Skeletal muscle cell (primary cell): ENCODE data around the gene THBS3.
"Not testable (repeated sequence)": the region's sequence is repeated elsewhere in the genome, so short reads cannot be mapped to it uniquely, and the experiment has no call there.

Experiments used
- DNase-seq: peaks from one replicate; pipeline ENCODE4 v3.0.0-alpha.2; 2010; ENCODE audit warnings: low read depth
- H3K4me3 ChIP-seq: 2 replicates; pipeline ENCODE4 v1.5.1; 2011; ENCODE audit warnings: low read depth, mild to moderate bottlenecking, control low read depth, low read length, moderate library complexity

The THBS3 gene

DNA sequence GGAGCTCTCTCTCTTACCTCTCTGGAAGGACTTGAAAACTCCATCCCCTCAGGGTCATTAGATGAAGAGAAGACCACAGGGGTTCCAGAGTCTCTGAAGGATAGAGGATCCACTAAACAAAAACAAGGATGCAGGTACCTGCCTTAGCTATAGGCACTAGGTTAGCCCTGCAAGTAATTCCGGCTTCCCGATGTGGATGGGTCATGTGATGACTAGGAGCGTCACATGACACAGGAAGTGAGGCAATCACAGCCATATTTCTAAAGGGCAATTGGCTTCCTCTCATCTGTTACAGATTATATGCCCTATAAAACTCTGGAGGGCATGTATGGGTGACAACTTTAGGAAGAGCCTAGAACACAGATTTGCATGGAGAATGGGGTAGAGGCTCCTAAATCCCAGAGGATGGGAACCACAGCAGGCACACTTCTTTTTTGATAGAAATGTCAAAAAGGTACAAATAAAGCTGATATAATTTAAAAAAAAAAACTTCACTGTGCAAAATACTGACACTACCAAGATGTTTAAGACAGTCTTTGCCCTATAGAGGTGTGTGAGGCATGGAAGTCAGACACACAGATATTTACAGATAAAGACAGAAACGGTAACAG, 33.5 kb upstream of the THBS3 start:
- peak overlapping the region; percentile 48 for H3K4me3 ChIP-seq
- peak; percentile 44 for DNase-seq

DNA sequence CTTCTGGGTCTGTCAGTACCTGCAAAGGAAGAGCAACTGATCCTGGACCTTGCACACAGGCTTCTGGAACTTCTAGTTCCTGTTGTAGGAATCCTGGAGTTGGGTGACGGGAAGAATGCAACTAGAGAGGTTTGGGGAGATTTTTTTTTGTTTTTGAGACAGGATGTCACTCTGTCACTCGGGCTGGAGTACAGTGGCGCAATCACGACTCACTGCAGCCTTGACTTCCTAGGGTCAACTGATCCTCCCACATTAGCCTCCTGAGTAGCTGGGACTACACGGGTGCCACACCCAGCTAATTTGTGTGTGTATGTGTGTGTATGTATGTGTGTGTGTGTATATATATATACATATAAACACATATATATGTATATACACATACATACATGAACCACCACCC, 28.8 kb upstream of the THBS3 start:
- no peak for DNase-seq
- H3K4me3 ChIP-seq: no peak overlapping the region

DNA sequence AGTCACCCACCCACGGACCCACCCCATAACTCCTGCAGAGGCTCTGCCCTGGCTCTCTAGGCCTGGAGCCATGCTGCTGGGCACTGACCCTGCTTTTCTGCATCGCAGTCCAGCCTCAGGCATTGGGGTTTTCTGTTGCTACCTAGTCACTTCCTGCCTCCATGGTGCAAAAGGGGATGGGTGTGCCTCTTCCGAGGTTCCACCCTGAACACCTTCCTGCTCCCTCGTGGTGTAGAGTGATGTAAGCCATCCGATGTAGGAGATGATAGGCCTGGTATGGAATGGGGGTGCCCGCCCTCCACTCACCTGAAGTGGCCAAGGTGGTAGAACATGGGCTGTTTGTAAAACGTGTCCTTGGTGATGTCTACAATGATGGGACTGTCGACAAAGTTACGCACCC, 27.7 kb upstream of the THBS3 start:
- not testable (repeated sequence) for DNase-seq, H3K4me3 ChIP-seq

DNA sequence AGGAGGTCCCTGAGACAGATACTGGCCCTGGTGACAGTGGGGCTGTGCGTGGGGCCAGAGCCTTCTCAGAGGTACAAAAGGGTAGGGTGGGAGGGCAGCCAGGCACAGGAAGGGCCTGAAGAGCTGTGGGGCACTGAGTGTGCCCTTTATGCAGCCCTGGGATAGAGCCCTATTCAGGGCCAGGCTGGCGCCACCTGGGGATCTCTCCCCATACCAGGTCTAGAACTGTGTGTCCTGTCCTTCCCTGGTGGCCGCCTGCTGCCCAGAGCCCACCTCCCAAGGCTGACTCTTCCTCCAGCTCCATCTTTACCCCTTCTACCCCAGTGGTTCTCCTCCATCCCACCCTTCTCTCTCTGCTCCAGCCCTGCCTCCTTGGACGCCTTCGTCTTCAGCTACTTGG, 25.8 kb upstream of the THBS3 start:
- not testable (repeated sequence) for H3K4me3 ChIP-seq, DNase-seq

DNA sequence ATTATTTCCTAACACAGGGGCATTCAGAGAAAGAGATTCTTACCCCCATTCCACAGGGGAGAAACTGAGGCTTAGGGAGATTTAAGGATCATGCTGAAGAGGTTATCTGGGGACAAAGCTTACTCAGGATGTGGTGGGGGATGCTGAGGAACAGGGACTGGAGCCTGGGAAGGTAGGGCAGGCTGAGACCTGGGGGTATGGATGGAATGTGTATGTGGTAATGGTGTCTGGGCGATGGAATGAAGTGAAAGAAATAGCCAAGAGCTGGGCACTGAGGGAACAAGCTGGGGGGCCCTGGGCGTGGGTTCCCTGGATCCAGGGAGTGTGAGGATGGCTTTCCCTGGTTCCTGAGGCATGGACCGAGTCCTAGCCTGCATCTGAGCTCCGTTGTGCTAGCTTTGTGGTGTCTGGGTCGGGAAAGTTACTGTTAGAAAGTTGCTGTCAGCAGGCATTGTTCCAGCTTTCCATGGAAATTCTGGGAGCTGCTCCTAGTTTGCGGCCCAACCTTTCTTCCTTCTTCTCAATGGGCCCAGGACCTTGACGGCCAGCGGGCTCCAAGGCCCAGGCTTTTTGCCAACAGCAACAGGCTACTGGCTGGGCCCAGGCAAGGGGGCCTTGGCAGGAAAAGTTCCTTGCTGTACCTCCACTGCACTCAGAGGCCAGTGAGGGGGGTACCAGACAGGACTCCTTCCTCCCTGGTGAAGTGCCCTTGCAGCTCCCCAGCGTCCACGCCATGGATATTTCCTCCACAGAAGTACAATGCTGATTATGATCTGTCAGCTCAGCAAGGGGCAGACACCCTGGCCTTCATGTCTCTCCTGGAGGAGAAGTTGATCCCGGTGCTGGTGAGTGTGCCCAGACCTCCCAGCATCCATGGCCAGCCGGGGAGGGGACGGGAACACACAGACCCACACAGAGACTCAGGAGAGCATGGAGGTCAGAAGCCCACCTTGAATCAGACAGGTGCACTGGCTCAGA, 24.6 kb upstream of the THBS3 start:
- not testable (repeated sequence) for DNase-seq, H3K4me3 ChIP-seq

DNA sequence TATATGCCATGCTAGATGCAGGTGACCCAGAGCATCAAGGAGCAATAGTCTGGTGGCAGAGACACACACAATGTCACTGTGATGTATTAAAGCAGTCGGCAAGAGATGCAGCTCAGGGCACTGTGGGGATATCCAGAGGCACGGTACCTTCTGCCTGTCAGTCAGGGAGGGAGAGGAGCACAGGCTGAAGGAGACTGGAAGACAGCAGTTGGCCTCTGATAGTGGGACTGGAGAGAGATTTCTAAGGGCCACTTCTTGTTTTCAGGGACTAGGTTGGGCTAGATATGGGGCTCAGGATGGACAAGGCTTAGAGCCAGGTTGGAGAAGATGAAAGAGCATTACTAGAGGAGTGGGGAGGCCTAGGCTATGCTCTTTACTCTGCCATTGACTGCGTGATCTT, 23.6 kb upstream of the THBS3 start:
- H3K4me3 ChIP-seq: not testable (repeated sequence)

DNA sequence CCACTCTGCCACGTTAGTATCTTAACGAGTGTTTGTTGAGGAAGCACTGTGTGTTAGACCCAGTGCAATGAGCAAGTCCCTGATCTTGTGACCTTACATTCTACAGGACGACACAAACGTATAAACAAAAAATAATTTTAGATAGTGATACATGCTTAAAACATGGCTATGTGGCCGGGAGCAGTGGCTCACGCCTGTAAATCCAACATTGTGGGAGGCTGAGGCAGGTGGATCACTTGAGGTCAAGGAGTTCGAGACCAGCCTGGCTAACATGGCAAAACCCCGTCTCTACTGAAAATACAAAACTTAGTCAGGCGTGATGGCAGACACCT, 20.4 kb upstream of the THBS3 start:
- DNase-seq: no peak
- H3K4me3 ChIP-seq: peak overlapping the region; percentile 41

More for the DNA sequence above, 23.6 kb upstream of the THBS3 start:
- not testable (repeated sequence) for DNase-seq

DNA sequence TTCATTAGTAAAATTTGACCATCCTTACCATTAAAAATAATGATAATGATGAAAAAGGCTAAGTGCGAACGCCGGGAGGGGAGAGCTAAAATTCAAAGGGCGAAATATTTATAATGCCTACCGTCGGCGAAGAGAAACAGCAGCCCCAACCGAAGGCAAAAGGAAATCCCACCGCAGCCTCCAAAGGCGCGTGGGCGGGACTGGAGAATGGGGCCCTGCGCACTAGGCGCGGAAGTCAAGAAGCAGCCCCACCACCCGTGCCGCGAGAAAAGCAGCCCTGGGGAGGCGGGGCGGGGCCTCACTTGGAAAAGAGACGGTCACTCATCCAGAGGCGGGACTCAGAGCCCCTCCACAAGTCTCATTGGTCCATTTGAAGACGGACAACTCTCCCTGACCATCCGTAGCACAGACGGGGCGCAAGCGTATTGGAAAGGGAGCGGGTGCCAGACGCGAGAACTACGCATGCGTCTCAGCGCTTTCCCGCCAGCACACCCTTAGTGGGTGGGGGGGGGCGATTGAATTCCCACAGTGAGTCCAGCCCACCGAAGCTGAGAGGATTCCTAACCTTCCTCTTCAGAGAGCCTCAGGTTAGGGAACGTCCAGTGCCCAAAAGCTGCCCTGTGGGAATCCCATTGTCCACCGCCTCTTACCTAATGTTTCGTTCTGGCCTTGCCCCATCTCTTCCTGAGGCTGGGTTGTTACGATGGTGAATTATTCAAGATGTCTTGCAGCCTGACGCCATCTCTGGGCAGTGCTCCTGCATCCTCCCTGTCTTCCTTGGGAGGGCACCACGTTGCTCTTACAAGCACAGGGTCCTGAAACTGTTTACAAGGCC, 19.8 kb upstream of the THBS3 start:
- DNase-seq: peak; percentile 97
- peak overlapping the region; percentile 78 for H3K4me3 ChIP-seq

DNA sequence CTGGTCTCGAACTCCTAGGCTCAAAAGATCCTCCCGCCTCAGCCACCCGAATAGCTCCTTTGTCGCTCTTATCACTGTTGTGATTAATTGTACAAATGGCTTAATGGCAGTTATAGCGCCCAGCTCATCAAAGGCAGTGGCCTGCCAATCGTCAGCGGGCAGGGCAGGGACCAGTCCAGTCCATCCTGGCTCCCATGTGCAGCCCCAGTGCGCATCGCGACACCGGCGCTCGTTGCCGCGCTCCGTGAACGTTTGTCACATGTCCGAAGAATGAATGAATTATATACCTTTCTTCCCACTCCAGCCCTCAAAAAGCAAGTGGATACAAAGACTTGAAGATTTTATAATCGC, 19.2 kb upstream of the THBS3 start:
- no peak for DNase-seq

DNA sequence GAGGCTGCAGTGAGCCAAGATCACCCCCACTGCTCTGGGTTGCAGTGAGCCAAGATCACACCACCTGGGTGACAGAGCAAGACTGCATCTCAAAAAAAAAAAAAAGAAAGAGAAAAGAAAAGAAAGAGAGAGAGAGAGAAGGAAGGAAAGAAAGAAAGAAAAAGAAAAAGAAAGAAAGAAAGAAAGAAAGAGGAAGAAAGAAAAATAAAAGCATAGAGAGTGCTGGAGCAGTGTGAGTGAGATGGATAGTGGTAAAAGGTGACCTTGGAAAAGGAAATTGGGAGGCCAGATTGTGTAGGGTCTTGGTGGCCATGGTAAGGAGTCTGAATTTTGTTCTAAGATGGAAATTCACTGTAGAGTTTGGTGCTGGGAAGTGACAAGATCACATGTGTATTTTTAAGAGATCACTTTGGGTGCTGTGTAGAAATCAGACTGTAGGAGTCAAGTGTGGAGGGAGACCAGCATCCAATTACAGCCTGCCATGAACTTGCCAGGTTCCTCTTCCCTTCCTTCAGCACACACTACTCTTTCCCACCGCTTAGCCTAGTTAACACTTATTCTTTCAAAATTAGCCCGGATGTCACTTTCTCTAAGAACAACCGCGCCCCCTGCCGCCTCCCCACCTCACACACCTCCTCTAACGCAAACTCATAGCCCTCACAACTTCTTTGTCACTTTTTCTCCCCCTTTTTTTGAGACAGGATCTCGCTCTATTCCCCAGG, 18.7 kb upstream of the THBS3 start:
- peak overlapping the region; percentile 78 for H3K4me3 ChIP-seq
- DNase-seq: peak; percentile 39

More for the DNA sequence above, 19.2 kb upstream of the THBS3 start:
- H3K4me3 ChIP-seq: peak overlapping the region; percentile 78

DNA sequence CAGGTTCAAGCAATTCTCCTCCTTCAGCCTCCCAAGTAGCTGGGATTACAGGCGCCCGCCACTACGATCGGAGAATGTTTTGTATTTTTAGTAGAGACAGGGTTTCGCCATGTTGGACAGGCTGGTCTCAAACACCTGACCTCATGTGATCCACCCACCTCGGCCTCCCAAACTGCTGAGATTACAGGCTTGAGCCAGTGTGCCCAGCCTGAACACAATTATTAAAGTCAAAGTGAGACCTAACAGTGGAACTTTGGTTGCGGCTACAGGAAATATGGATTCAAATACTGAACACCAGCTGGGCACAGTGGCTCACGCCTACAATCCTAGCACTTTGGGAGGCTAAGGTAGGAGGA, 17.7 kb upstream of the THBS3 start:
- not testable (repeated sequence) for H3K4me3 ChIP-seq

DNA sequence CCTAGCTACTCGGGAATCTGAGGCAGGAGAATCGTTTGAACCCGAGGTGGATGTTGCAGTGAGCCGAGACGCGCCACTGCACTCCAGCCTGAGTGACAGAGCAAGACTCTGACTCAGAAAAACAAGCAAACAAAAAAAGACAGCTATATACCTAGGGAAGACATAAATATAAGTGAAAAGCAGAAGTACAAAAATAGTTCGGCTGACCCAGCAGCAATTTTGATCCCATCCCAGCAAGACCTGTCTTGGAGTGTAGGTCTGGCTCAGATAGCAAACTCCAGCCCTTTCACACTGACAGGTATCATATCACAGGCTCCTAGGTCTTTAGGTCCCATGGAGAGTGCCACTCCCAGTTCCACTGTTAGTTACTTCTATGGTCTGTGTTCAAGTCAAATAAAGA, 15.3 kb upstream of the THBS3 start:
- H3K4me3 ChIP-seq: no peak overlapping the region

More for the DNA sequence above, 17.7 kb upstream of the THBS3 start:
- not testable (repeated sequence) for DNase-seq

DNA sequence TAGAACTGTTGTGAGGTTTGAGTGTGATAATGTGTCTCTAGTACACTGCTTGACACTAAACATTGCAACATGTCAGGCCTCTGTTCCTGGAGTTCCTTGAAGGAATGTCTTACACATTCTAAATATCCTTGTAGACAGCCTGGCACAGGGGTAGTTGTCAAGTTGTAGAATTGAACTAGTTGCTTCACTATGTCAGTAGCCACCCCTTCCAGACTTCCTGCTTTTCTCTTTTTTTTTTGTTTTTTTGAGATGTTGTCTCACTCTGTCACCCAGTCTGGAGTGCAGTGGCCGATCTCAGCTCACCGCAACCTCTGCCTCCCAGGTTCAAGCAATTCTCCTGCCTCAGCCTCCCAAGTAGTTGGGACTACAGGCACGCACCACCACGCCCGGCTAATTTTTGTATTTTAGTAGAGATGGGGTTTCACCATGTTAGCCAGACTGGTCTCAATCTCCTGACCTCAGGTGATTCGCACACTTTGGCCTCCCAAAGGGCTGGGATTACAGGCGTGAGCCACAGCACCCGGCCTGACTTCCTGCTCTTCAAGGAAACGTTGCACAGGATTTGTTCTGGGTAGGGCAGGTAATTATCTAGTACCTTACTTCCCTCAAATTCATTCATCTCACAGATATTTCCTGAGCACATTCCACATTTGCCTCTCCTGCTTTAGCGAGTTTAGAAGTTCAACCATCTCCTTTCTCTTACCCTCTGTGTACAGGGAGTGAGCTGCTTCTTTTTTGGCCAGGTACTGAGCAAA, 12.7 kb upstream of the THBS3 start:
- not testable (repeated sequence) for DNase-seq

More for the DNA sequence above, 15.3 kb upstream of the THBS3 start:
- no peak for DNase-seq

DNA sequence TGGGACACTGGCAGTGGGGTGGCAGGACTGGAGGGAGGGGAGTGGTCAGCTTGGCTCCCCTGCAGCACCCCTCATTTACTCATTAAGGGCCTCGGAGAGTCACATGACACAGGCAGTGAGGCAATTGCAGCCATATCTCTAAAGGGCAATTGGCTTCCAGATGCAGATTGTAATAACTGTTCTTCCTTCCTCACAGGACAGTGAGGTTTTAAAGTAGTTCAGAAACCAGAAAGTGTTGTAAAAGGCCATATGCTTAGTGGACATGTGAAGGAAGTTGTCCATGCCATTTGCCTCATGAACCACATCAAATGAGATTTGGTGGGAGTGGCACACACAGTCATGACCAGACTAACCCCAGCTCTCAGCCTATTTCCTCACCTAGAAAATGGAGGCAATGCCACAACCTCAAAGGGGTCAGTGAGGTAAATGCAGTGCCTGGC, 11.9 kb upstream of the THBS3 start:
- DNase-seq: no peak
- no peak overlapping the region for H3K4me3 ChIP-seq

More for the DNA sequence above, 12.7 kb upstream of the THBS3 start:
- not testable (repeated sequence) for H3K4me3 ChIP-seq

DNA sequence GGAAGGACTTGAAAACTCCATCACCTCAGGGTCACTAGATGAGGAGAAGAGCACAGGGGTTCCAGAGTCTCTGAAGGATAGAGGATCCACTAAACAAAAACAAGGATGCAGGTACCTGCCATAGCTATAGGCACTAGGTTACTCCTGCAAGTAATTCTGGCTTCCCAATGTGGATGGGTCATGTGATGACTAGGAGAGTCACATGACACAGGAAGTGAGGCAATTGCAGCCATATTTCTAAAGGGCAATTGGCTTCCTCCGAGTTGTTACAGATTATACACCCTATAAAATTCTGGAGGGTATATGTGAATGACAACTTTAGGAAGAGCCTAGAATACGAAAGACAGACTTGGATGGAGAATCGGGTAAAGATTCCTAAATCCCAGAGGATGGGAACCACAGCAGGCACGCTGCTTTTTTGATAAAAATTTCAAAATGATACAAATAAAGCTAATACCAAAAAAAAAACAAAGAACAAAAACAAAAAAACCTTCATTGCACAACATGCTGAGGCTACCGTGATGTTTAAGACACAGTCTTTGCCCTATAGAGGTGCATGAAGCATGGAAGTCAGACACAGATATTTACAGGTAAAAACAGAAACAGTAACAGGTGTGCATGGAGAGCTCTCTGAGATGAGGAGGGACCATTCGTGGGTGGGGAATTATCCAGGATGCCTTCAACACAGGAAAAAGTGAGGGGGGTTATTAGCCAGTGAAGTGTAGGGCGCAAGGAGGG, 11.3 kb upstream of the THBS3 start:
- H3K4me3 ChIP-seq: peak overlapping the region; percentile 15
- DNase-seq: no peak

DNA sequence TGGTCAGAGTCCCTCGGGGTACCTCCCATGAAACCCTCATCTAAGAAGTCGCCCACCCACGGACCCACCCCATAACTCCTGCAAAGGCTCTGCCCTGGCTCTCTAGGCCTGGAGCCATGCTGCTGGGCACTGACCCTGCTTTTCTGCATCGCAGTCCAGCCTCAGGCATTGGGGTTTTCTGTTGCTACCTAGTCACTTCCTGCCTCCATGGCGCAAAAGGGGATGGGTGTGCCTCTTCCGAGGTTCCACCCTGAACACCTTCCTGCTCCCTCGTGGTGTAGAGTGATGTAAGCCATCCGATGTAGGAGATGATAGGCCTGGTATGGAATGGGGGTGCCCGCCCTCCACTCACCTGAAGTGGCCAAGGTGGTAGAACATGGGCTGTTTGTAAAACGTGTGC, 7.0 kb upstream of the THBS3 start:
- not testable (repeated sequence) for DNase-seq, H3K4me3 ChIP-seq

DNA sequence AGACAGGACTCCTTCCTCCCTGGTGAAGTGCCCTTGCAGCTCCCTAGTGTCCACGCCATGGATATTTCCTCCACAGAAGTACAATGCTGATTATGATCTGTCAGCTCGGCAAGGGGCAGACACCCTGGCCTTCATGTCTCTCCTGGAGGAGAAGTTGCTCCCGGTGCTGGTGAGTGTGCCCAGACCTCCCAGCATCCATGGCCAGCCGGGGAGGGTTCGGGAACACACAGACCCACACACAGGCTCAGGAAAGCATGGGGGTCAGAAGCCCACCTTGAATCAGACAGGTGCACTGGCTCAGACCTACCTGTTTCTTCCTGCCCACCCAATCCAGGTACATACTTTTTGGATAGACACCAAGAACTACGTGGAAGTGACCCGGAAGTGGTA, 4.3 kb upstream of the THBS3 start:
- H3K4me3 ChIP-seq, DNase-seq: not testable (repeated sequence)
